KMS-11 (cell line): ENCODE results near the gene PSMD5.

ENCODE experiments used
- H2AFZ ChIP-seq: fragments of 200-600 bp; sonication (generic); 2 replicates; pipeline ENCODE4 v1.6.1; 2016; ENCODE audit warnings: antibody characterized with exemption, mixed run types, low read depth
- H3K27ac ChIP-seq: fragments of 200-600 bp; sonication (generic); 2 replicates; pipeline ENCODE4 v1.6.1; 2016; ENCODE audit warnings: mild to moderate bottlenecking, mixed run types
- H3K27me3 ChIP-seq: fragments of 200-600 bp; sonication (generic); 2 replicates; pipeline ENCODE4 v1.6.1; 2017; ENCODE audit warnings: mild to moderate bottlenecking, low read depth, mixed run types, moderate library complexity; ENCODE audit not compliant: insufficient read depth
- H3K36me3 ChIP-seq: fragments of 200-600 bp; sonication (generic); 2 replicates; pipeline ENCODE4 v1.6.1; 2017; ENCODE audit warnings: mild to moderate bottlenecking, mixed run types; ENCODE audit not compliant: insufficient read depth
- H3K4me1 ChIP-seq: fragments of 200-600 bp; sonication (generic); 2 replicates; pipeline ENCODE4 v1.6.1; 2016; ENCODE audit warnings: mild to moderate bottlenecking, low read depth, mixed run types; ENCODE audit not compliant: poor library complexity, severe bottlenecking
- H3K4me2 ChIP-seq: fragments of 200-600 bp; sonication (generic); 2 replicates; pipeline ENCODE4 v1.7.0; 2016; ENCODE audit warnings: mild to moderate bottlenecking, mixed run types
- H3K4me3 ChIP-seq: fragments of 200-600 bp; sonication (generic); IDR thresholded peaks from 2 replicates; pipeline ENCODE4 v1.6.1; 2017; ENCODE audit warnings: low read depth, low read length, mixed read lengths; ENCODE audit not compliant: insufficient read depth
- H3K79me2 ChIP-seq: fragments of 200-600 bp; sonication (generic); 2 replicates; pipeline ENCODE4 v1.6.1; 2016; ENCODE audit warnings: low read depth, mixed run types; ENCODE audit not compliant: insufficient read depth
- H3K9ac ChIP-seq: fragments of 200-600 bp; sonication (generic); 2 replicates; pipeline ENCODE4 v1.6.1; 2016; ENCODE audit warnings: mild to moderate bottlenecking, mixed run types
- H4K20me1 ChIP-seq: fragments of 200-600 bp; sonication (generic); 2 replicates; pipeline ENCODE4 v1.6.1; 2016; ENCODE audit warnings: mild to moderate bottlenecking, mixed run types; ENCODE audit not compliant: insufficient read depth
- CTCF ChIP-seq: fragments of 200-600 bp; sonication (generic); conservative IDR thresholded peaks from 2 replicates; pipeline ENCODE4 v1.6.1; 2017; ENCODE audit warnings: low read depth, mild to moderate bottlenecking, antibody characterized with exemption, low read length, moderate library complexity, mixed read lengths

Gene PSMD5

GRCh38 chr9:120890320-120891244 is 47.9 kb upstream of the PSMD5 start:
- peak overlapping the region; percentile 94 for H3K27ac ChIP-seq
- H3K4me2 ChIP-seq = no peak overlapping the region
- H2AFZ ChIP-seq = no peak overlapping the region
- H3K4me1 ChIP-seq = peaks cover 78% of the 10 kb centered on the region
- H3K9ac ChIP-seq = no peak overlapping the region
- no peaks in the 10 kb centered on the region for H3K79me2 ChIP-seq
- no peak for TF ChIP-seq CTCF
- H3K4me3 ChIP-seq = no peak overlapping the region
- no peaks in the 10 kb centered on the region for H3K27me3 ChIP-seq
- no peaks in the 10 kb centered on the region for H3K36me3 ChIP-seq
- H4K20me1 ChIP-seq = no peaks in the 10 kb centered on the region

DNA sequence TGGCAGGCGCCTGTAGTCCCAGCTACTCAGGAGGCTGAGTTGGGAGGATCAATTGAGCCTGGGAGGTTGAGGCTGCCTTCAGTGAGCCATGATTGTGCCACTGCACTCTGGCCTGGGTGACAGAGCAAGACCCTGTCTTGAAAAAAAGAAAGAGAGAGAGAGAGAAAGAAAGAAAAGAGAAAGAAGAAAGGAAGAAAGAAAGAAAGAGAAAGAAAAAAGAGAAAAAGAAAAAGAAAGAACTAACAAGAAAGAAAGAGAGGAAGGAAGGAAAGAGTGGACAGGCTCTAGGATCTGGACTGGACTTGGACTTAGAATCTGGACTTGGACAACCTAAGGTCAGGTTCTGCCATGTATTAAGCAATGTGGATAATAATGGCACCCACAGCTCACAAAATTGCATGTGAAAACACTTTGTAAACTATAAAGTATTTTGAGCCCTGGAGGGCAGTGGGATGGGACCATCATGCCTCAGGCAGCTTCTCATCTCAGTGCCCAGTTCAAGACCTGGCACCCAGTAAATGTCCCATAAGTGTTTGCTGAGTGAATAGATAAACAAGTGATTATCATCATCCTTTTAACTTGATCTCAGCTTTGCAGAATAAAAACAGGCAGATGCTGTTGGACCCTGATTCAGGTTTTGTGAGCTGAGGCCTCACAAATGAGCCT is 47.0 kb upstream of the PSMD5 start:
- no peaks in the 10 kb centered on the region for H3K79me2 ChIP-seq
- no peak overlapping the region for H3K4me2 ChIP-seq
- no peak for TF ChIP-seq CTCF
- H3K27me3 ChIP-seq = no peaks in the 10 kb centered on the region
- no peaks in the 10 kb centered on the region for H3K36me3 ChIP-seq
- no peak overlapping the region for H3K9ac ChIP-seq
- peak overlapping the region; percentile 94 for H3K27ac ChIP-seq
- no peaks in the 10 kb centered on the region for H4K20me1 ChIP-seq
- H3K4me3 ChIP-seq = no peak overlapping the region
- H2AFZ ChIP-seq = no peak overlapping the region
- peaks cover 71% of the 10 kb centered on the region for H3K4me1 ChIP-seq

DNA sequence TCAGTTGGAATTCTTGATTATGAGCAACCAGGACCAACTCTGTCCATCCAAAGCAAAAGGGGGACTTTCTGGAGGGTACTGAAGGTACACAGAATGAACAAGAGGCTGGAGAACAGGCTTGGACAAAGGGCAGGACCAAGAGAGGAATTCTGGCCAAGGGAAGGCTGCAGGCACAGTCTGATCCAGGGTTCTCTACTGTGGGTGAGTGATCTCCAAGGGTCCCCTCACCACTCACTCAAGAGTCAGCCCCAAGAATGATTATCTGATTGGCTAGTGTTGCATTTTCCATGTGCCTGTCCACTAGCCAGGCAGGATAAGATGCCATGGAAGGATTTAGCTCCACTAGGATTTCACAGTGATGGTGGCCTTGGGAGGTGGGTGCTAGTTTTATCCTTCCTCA is 45.9 kb upstream of the PSMD5 start:
- Histone ChIP-seq H3K27me3 (no peaks in the 10 kb centered on the region), H3K9ac (no peak overlapping the region), H3K27ac (no peak overlapping the region), H3K4me1 (peaks cover 70% of the 10 kb centered on the region), H3K36me3 (no peaks in the 10 kb centered on the region), H3K79me2 (no peaks in the 10 kb centered on the region), H4K20me1 (no peaks in the 10 kb centered on the region), H3K4me3 (no peak overlapping the region), H2AFZ (no peak overlapping the region), H3K4me2 (no peak overlapping the region)
- no peak for TF ChIP-seq CTCF

- Histone ChIP-seq H3K79me2 (no peaks in the 10 kb centered on the region), H3K4me2 (no peak overlapping the region), H3K27ac (no peak overlapping the region), H3K27me3 (no peaks in the 10 kb centered on the region), H4K20me1 (no peaks in the 10 kb centered on the region), H3K4me3 (no peak overlapping the region), H2AFZ (no peak overlapping the region), H3K4me1 (peaks cover 70% of the 10 kb centered on the region), H3K36me3 (no peaks in the 10 kb centered on the region), H3K9ac (no peak overlapping the region)
- TF ChIP-seq CTCF = no peak
Observed at GRCh38 chr9:120886490-120886967, 43.8 kb upstream of the PSMD5 start.
